Activated CD8-positive, alpha-beta memory T cell treated with anti-CD3 and anti-CD28 coated beads for 48 hours (primary cell): ENCODE measurements around the gene LRRC61.
"Not testable (repeated sequence)": the region's sequence is repeated elsewhere in the genome, so short reads cannot be mapped to it uniquely, and the experiment has no call there.

Source experiments
- DNase-seq, 3 experiments: peaks; one replicate each; pipeline ENCODE4 v3.0.0-alpha.2; 2020; ENCODE audit warnings: low read depth in 2 of 3, low spot score in 2 of 3

Gene LRRC61

GRCh38 chr7:150307129-150307528 is 16.0 kb upstream of the LRRC61 start:
- DNase-seq: no peak

GRCh38 chr7:150307904-150308303 is 15.3 kb upstream of the LRRC61 start:
- no peak for DNase-seq

GRCh38 chr7:150308575-150308974 is 14.6 kb upstream of the LRRC61 start:
- no peak for DNase-seq

- DNase-seq: no peak
Observed at GRCh38 chr7:150311146-150311545, 12.0 kb upstream of the LRRC61 start.

- DNase-seq: no peak
Observed at GRCh38 chr7:150311711-150312110, 11.4 kb upstream of the LRRC61 start.

GRCh38 chr7:150312649-150313366 is 10.3 kb upstream of the LRRC61 start:
- not testable (repeated sequence) for DNase-seq

- DNase-seq: no peak
Observed at GRCh38 chr7:150313367-150313809, 9.8 kb upstream of the LRRC61 start.

GRCh38 chr7:150313870-150314269 is 9.3 kb upstream of the LRRC61 start:
- no peak for DNase-seq

GRCh38 chr7:150314639-150315239 is 8.4 kb upstream of the LRRC61 start:
- no peak for DNase-seq

- not testable (repeated sequence) for DNase-seq
Observed at GRCh38 chr7:150316987-150317386, 6.2 kb upstream of the LRRC61 start.

- no peak for DNase-seq
Observed at GRCh38 chr7:150317748-150318444, 5.3 kb upstream of the LRRC61 start.

- no peak for DNase-seq
Observed at GRCh38 chr7:150321788-150322113, 1.4 kb upstream of the LRRC61 start.

- DNase-seq: peak in 2 of 3 experiments; percentile 16 to 58
Observed at GRCh38 chr7:150322114-150322832, 882 bp upstream of the LRRC61 start.

GRCh38 chr7:150323682-150324372 is 672 bp downstream of the LRRC61 start:
- DNase-seq: no peak

GRCh38 chr7:150324373-150324961 is 1.3 kb downstream of the LRRC61 start:
- DNase-seq: no peak

- DNase-seq: no peak
Observed at GRCh38 chr7:150325110-150325611, 2.0 kb downstream of the LRRC61 start.

GRCh38 chr7:150325901-150326300 is 2.7 kb downstream of the LRRC61 start:
- DNase-seq: no peak

- no peak for DNase-seq
Observed at GRCh38 chr7:150326657-150327268, 3.6 kb downstream of the LRRC61 start.

- DNase-seq: no peak
Observed at GRCh38 chr7:150327308-150327707, 4.2 kb downstream of the LRRC61 start.
